Measurements from ENCODE around the gene PDZRN4. TPM values are rescaled to one million over a fixed set of nuclear protein-coding genes. Genes with fewer than 3 reads are reported as not detected.
A peak's percentile ranks its signal among the peaks of the same experiment; 100 is the strongest.

The PDZRN4 gene
- polyA plus RNA-seq, 3 donors, result not detected

DNA sequence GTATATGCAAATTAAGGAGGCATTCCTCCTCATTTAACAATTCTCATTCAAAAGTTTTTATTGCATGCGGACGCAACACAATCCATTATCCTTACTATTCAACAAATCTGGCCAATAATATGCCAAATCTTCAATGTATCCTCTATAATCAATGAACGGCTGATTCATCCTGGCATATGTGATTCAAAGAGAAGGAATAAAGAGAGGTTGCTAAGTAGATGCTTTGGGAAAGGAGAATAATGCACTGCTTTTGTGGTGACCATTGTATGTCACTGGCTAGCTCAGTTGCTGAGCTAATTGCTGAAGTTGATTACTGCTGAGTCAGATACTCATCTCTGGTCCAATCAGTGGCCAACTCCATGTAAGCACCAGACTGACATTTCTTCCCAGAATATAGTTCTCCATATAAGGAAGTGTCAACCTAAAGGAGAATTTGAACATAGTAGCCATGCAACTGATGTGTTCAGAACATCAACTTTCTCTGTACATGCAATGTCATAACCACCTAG is 148.0 kb downstream of the PDZRN4 start:
- H3K4me1 ChIP-seq (ENCODE audit: control insufficient read depth in 1 of 2, insufficient read depth in 2 of 2, low read length in 2 of 2), result peaks cover 16 to 20% of the 10 kb centered on the region in 2 donors
- peaks cover 2 to 5% of the 10 kb centered on the region in 2 donors for H3K36me3 Mint-ChIP-seq
- H3K79me2 ChIP-seq (ENCODE audit: insufficient read depth, low read length), result no peaks in the 10 kb centered on the region
- no peak overlapping the region for H3K4me3 ChIP-seq (replicated peaks in 1 of 3; ENCODE audit: low read depth in 2 of 3, low read length in 3 of 3)
- H3K27ac Mint-ChIP-seq, result no peak overlapping the region
- no peak overlapping the region for H3K27ac ChIP-seq (ENCODE audit: low read depth in 1 of 2, low read length in 2 of 2)
- H4K20me1 ChIP-seq (ENCODE audit: insufficient read depth, low read length), result no peaks in the 10 kb centered on the region
- no peaks in the 10 kb centered on the region for H3K36me3 ChIP-seq (replicated peaks in 1 of 2; ENCODE audit: control insufficient read depth in 1 of 2, insufficient read depth in 2 of 2, low read length in 2 of 2)
- no peak for DNase-seq
- H3K9ac ChIP-seq (ENCODE audit: insufficient read depth, low read length, poor library complexity, severe bottlenecking), result no peak overlapping the region
- TF ChIP-seq, protein P1, sequence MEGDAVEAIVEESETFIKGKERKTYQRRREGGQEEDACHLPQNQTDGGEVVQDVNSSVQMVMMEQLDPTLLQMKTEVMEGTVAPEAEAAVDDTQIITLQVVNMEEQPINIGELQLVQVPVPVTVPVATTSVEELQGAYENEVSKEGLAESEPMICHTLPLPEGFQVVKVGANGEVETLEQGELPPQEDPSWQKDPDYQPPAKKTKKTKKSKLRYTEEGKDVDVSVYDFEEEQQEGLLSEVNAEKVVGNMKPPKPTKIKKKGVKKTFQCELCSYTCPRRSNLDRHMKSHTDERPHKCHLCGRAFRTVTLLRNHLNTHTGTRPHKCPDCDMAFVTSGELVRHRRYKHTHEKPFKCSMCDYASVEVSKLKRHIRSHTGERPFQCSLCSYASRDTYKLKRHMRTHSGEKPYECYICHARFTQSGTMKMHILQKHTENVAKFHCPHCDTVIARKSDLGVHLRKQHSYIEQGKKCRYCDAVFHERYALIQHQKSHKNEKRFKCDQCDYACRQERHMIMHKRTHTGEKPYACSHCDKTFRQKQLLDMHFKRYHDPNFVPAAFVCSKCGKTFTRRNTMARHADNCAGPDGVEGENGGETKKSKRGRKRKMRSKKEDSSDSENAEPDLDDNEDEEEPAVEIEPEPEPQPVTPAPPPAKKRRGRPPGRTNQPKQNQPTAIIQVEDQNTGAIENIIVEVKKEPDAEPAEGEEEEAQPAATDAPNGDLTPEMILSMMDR (IDR thresholded peaks at IDR 0.05), result no peak
- no CpG with 5 or more reads among the region's 3 CpGs for WGBS (ENCODE audit: insufficient coverage)
- no peaks in the 10 kb centered on the region for H3K27me3 ChIP-seq (ENCODE audit: control insufficient read depth in 2 of 2, insufficient read depth in 2 of 2, low read length in 2 of 2)
- H3K4me3 Mint-ChIP-seq, result no peak overlapping the region
- H2AFZ ChIP-seq (ENCODE audit: insufficient read depth, low read depth, low read length, poor library complexity, severe bottlenecking), result no peak overlapping the region
- peaks cover 0 to 28% (median 15%) of the 10 kb centered on the region in 7 donors for H3K9me3 Mint-ChIP-seq
- no peak overlapping the region for H3K4me2 ChIP-seq (replicated peaks; ENCODE audit: extremely low read depth, low read length, poor library complexity, severe bottlenecking)
- intact Hi-C loops (cut with micrococcal nuclease), result no loop called here
- H3K9me3 ChIP-seq (replicated peaks in 1 of 2; ENCODE audit: control insufficient read depth in 1 of 2, insufficient read depth in 1 of 2, low read length in 2 of 2), result no peaks in the 10 kb centered on the region
- peaks cover 0 to 2% (median 2%) of the 10 kb centered on the region in 3 donors for H3K27me3 Mint-ChIP-seq (ENCODE audit: low read depth in 3 of 3)
- H3K4me1 Mint-ChIP-seq, result peaks cover 25% of the 10 kb centered on the region

DNA sequence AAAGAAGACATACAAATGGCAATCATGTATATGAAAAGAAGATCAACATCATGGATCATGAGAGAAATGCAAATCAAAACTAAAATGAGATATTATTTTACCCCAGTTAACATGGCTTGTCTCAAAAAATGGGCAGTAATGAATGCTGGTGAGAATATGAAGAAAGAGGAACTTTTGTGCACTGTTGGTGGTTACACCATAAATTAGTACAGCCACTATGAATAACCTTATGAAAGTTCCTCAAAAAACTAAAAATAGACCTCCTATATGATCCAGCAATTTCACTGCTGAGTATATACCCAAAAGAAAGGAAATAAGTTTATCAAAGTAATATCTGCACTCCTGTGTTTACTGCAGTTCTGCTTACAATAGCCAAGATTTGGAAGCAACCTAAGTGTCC is 151.7 kb downstream of the PDZRN4 start:
- peaks cover 0 to 20% (median 8%) of the 10 kb centered on the region in 7 donors for H3K9me3 Mint-ChIP-seq
- Histone ChIP-seq H3K4me3 (replicated peaks in 1 of 3; ENCODE audit: low read depth in 2 of 3, low read length in 3 of 3) (peak overlapping the region in 1 of 3 experiments; percentile 40), H3K36me3 (replicated peaks in 1 of 2; ENCODE audit: control insufficient read depth in 1 of 2, insufficient read depth in 2 of 2, low read length in 2 of 2) (no peaks in the 10 kb centered on the region), H3K79me2 (ENCODE audit: insufficient read depth, low read length) (no peaks in the 10 kb centered on the region), H2AFZ (ENCODE audit: insufficient read depth, low read depth, low read length, poor library complexity, severe bottlenecking) (no peak overlapping the region), H4K20me1 (ENCODE audit: insufficient read depth, low read length) (no peaks in the 10 kb centered on the region), H3K9ac (ENCODE audit: insufficient read depth, low read length, poor library complexity, severe bottlenecking) (no peak overlapping the region), H3K4me1 (ENCODE audit: control insufficient read depth in 1 of 2, insufficient read depth in 2 of 2, low read length in 2 of 2) (peaks cover 16 to 25% of the 10 kb centered on the region in 2 donors), H3K4me2 (replicated peaks; ENCODE audit: extremely low read depth, low read length, poor library complexity, severe bottlenecking) (peak overlapping the region; percentile 56), H3K9me3 (replicated peaks in 1 of 2; ENCODE audit: control insufficient read depth in 1 of 2, insufficient read depth in 1 of 2, low read length in 2 of 2) (no peaks in the 10 kb centered on the region), H3K27me3 (ENCODE audit: control insufficient read depth in 2 of 2, insufficient read depth in 2 of 2, low read length in 2 of 2) (no peaks in the 10 kb centered on the region), H3K27ac (ENCODE audit: low read depth in 1 of 2, low read length in 2 of 2) (peak overlapping the region in 1 of 2 donors; percentile 60)
- H3K27me3 Mint-ChIP-seq (ENCODE audit: low read depth in 3 of 3), result peaks cover 0 to 2% (median 2%) of the 10 kb centered on the region in 3 donors
- H3K4me1 Mint-ChIP-seq, result peaks cover 28% of the 10 kb centered on the region
- TF ChIP-seq, protein P1 (IDR thresholded peaks at IDR 0.05), result no peak
- H3K36me3 Mint-ChIP-seq, result peaks cover 2 to 5% of the 10 kb centered on the region in 2 donors
- H3K4me3 Mint-ChIP-seq, result peak overlapping the region in 1 of 2 donors; percentile 66
- intact Hi-C loops (cut with micrococcal nuclease), result no loop called here
- H3K27ac Mint-ChIP-seq, result peak overlapping the region; percentile 58 to 86 (median 80)
- peak; percentile 48 to 72 (median 56) for DNase-seq

Measured in CD14-positive monocyte (primary cell).